PC-9 (cell line): ENCODE results near the gene BTBD19. TPM values are rescaled to one million over a fixed set of nuclear protein-coding genes. Genes with fewer than 3 reads are reported as not detected.

Experiments used
- BruUV-seq: library from RNA; stranded (reverse); fragments of 400-500 nt; replicated peaks from 2 replicates; lab custom pipeline; 2021; lab: Mats Ljungman, UMichigan
- CTCF ChIA-PET: fragments of 300-600 bp; sonication (Branson Sonifier 250); formaldehyde crosslinking; loops from one replicate; lab custom pipeline; 2022; ENCODE audit warnings: antibody characterized with exemption; lab: Charles Lee
- POLR2A ChIA-PET: fragments of 300-600 bp; sonication (Branson Sonifier 250); formaldehyde crosslinking; loops from one replicate; lab custom pipeline; 2022; ENCODE audit warnings: antibody characterized with exemption; ENCODE audit not compliant: unreplicated experiment; lab: Charles Lee
- DNase-seq, 2 experiments: peaks; one replicate each; pipeline versions ENCODE4 v3.0.0 to v3.0.0-alpha.2; 2015 to 2022; ENCODE audit warnings: mixed read lengths in 1 of 2
- H2AFZ ChIP-seq: fragments of 200-600 bp; sonication (generic); 2 replicates; pipeline ENCODE4 v1.8.1; 2017; ENCODE audit warnings: antibody characterized with exemption
- H3F3A ChIP-seq: fragments of 200-600 bp; sonication (generic); 2 replicates; pipeline ENCODE4 v1.8.1; 2017; ENCODE audit warnings: antibody characterized with exemption, mild to moderate bottlenecking, low read depth; ENCODE audit not compliant: insufficient read depth
- H3K27ac ChIP-seq: fragments of 200-600 bp; sonication (generic); 2 replicates; pipeline ENCODE4 v1.6.1; 2016; ENCODE audit warnings: mixed run types
- H3K27me3 ChIP-seq: fragments of 200-600 bp; sonication (generic); 2 replicates; pipeline ENCODE4 v1.6.1; 2016; ENCODE audit warnings: low read depth, mixed run types; ENCODE audit not compliant: insufficient read depth
- H3K36me3 ChIP-seq: fragments of 200-600 bp; sonication (generic); 2 replicates; pipeline ENCODE4 v1.6.1; 2016; ENCODE audit warnings: low read depth, mixed run types
- H3K4me1 ChIP-seq: fragments of 200-600 bp; sonication (generic); replicated peaks from 2 replicates; pipeline ENCODE4 v1.6.1; 2016; ENCODE audit warnings: mixed run types; ENCODE audit not compliant: insufficient read depth
- H3K4me2 ChIP-seq: fragments of 200-600 bp; sonication (generic); 2 replicates; pipeline ENCODE4 v1.6.1; 2017; ENCODE audit warnings: mixed run types
- H3K4me3 ChIP-seq: fragments of 200-600 bp; sonication (generic); 2 replicates; pipeline ENCODE4 v1.6.1; 2016; ENCODE audit warnings: mixed run types
- H3K79me2 ChIP-seq: fragments of 200-600 bp; sonication (generic); 2 replicates; pipeline ENCODE4 v1.6.1; 2017; ENCODE audit warnings: low read depth, mixed run types
- H3K9me2 ChIP-seq: fragments of 200-600 bp; sonication (generic); 2 replicates; pipeline ENCODE4 v1.8.1; 2017; ENCODE audit warnings: mild to moderate bottlenecking; ENCODE audit not compliant: insufficient read depth
- H3K9me3 ChIP-seq: fragments of 200-600 bp; sonication (generic); 2 replicates; pipeline ENCODE4 v1.8.1; 2016; ENCODE audit warnings: low read depth; ENCODE audit not compliant: insufficient read depth
- H4K20me1 ChIP-seq: fragments of 200-600 bp; sonication (generic); 2 replicates; pipeline ENCODE4 v1.8.1; 2017; ENCODE audit not compliant: insufficient read depth
- EZH2 ChIP-seq: fragments of 200-600 bp; sonication (generic); IDR thresholded peaks from 2 replicates; pipeline ENCODE4 v1.8.0; 2017; ENCODE audit warnings: antibody characterized with exemption, low read depth
- intact Hi-C: fragments of 100-400 bp; cut with micrococcal nuclease; formaldehyde crosslinking; loops from one replicate; pipeline ENCODE4 v1.10.0; 2022; ENCODE audit not compliant: unreplicated experiment
- total RNA-seq: library from RNA; stranded (reverse); gene quantifications from 2 replicates; pipeline ENCODE4 v1.2.3, GENCODE V29; 2021
- TF ChIP-seq, protein P1 (sequence below): fragments of 200-600 bp; sonication (generic); conservative IDR thresholded peaks from 2 replicates; pipeline ENCODE4 v1.6.1; 2017; ENCODE audit warnings: mixed run types, antibody characterized with exemption, mild to moderate bottlenecking, moderate library complexity

The BTBD19 gene
- total RNA-seq, 1 experiment from 2014 or later, result 6.2 TPM

DNA sequence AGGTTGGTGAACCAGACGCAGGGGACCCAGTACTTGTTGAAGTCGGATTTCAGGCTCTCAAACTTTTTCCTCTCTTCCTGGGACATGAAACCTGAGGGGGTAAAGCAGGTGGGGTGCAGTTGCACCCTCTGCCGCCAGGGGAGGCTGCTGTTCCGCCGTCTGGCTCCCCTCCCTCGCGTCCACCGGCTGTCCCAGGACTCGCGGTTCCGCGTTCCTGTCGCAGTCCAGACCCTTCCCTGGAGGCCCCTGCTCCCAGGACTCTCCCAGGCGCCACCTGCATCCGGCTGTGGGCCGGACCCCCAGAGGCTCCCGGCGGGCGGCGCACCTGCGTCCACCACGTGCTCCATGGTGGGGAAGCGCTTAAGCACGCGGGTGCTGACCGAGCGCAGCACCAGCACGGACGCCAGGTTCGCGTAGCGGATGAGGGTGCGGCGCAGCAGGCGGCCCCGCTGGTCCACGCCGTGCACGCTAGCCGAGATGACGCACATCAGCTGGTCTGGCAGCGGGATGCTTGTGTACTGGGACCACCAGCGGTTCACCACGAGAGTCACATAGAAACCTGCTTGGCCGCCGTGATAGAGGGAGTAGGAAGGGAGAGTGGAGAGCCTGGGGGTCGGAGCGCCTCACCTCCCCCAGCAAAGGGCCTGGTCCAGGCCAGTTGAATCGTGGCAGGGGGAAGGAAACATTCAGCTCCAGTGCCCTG lies 22.0 kb upstream of the BTBD19 start:
- Histone ChIP-seq H3K9me2 (no peaks in the 10 kb centered on the region), H3F3A (peaks cover 24% of the 10 kb centered on the region), H3K4me1 (no peaks in the 10 kb centered on the region), H3K4me2 (peak overlapping the region; percentile 63), H4K20me1 (no peaks in the 10 kb centered on the region), H3K27ac (no peak overlapping the region), H3K9me3 (no peaks in the 10 kb centered on the region), H3K36me3 (peaks cover 4% of the 10 kb centered on the region; the same call in 1 of the 2 replicates), H3K4me3 (peak overlapping the region; percentile 16; the same call in 1 of the 2 replicates), H3K27me3 (no peaks in the 10 kb centered on the region), H2AFZ (peak overlapping the region; percentile 37; the same call in 1 of the 2 replicates), H3K79me2 (no peaks in the 10 kb centered on the region)
- intact Hi-C loops, result no loop called here
- TF ChIP-seq EZH2, result no peak
- TF ChIP-seq, protein P1, sequence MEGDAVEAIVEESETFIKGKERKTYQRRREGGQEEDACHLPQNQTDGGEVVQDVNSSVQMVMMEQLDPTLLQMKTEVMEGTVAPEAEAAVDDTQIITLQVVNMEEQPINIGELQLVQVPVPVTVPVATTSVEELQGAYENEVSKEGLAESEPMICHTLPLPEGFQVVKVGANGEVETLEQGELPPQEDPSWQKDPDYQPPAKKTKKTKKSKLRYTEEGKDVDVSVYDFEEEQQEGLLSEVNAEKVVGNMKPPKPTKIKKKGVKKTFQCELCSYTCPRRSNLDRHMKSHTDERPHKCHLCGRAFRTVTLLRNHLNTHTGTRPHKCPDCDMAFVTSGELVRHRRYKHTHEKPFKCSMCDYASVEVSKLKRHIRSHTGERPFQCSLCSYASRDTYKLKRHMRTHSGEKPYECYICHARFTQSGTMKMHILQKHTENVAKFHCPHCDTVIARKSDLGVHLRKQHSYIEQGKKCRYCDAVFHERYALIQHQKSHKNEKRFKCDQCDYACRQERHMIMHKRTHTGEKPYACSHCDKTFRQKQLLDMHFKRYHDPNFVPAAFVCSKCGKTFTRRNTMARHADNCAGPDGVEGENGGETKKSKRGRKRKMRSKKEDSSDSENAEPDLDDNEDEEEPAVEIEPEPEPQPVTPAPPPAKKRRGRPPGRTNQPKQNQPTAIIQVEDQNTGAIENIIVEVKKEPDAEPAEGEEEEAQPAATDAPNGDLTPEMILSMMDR, result peak; percentile 88
- ChIA-PET POLR2A (interaction anchor here (0.6 kb wide), 1 partner anchor 1437 kb away, joined by 3 read pairs; no protein-coding TSS in a partner anchor), CTCF (interaction anchor here (0.5 to 0.7 kb wide), 2 partner anchors 8 to 316 kb away, joined by 3 to 5 read pairs; no protein-coding TSS in a partner anchor)
- BruUV-seq, result no TSS peak
- DNase-seq, result peak; percentile 43 to 84

DNA sequence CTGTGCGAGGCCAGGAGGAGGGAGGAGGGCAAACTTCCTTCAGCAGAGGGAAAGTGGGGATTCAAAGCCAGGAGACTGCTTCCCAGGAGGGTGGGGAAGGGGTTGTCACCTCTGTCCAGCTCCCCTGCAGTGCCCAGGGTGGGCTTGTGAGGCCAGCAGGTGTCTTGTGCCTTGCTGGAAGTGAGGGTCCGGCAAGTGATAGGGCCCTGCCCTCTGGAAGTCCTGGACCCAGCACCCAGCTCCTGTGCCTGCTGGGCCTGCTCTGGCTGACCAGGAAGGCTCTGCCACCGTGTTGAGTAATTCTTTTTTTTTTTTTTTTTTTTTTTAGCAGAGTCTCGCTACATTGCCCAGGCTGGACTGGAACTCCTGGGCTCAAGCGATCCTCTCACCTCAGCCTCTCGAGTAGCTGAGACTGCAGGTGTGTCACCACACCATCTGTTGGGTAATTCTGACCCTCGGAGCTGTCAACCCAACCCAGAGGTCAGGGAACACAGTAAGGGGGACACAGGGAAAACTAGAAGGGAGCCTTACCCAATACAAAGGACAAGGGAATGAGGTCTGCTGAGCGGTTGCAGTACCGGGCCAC lies 21.4 kb upstream of the BTBD19 start:
- H3K36me3 ChIP-seq, result no peaks in the 10 kb centered on the region; the same call in 1 of the 2 replicates
- no TSS peak for BruUV-seq
- DNase-seq, result no peak
- TF ChIP-seq, protein P1, result no peak
- TF ChIP-seq EZH2, result no peak
- H3K9me3 ChIP-seq, result no peaks in the 10 kb centered on the region
- H3K79me2 ChIP-seq, result no peaks in the 10 kb centered on the region
- no peaks in the 10 kb centered on the region for H3K4me1 ChIP-seq
- H3K4me3 ChIP-seq, result no peak overlapping the region
- no peaks in the 10 kb centered on the region for H3K27me3 ChIP-seq
- H3F3A ChIP-seq, result peaks cover 18% of the 10 kb centered on the region
- H3K4me2 ChIP-seq, result peak overlapping the region; percentile 63; the same call in 1 of the 2 replicates
- ChIA-PET CTCF (interaction anchor here (0.5 to 0.7 kb wide), 2 partner anchors 7 to 315 kb away, joined by 3 to 5 read pairs; no protein-coding TSS in a partner anchor), POLR2A (interaction anchor here (0.6 to 0.7 kb wide), 2 partner anchors 480 to 1437 kb away, joined by 3 to 10 read pairs; no protein-coding TSS in a partner anchor)
- H4K20me1 ChIP-seq, result no peaks in the 10 kb centered on the region
- no peak overlapping the region for H3K27ac ChIP-seq
- H2AFZ ChIP-seq, result no peak overlapping the region
- intact Hi-C loops, result no loop called here
- H3K9me2 ChIP-seq, result no peaks in the 10 kb centered on the region

- H3K4me1 ChIP-seq, result no peaks in the 10 kb centered on the region
- H4K20me1 ChIP-seq, result no peaks in the 10 kb centered on the region
- no peak for TF ChIP-seq EZH2
- TF ChIP-seq, protein P1, result no peak
- H3K9me3 ChIP-seq, result no peaks in the 10 kb centered on the region
- no TSS peak for BruUV-seq
- H3K4me2 ChIP-seq, result no peak overlapping the region
- ChIA-PET CTCF (no interaction called here), POLR2A (interaction anchor here (0.7 kb wide), 1 partner anchor 479 kb away, joined by 10 read pairs; no protein-coding TSS in a partner anchor)
- peaks cover 14% of the 10 kb centered on the region; the same call in 1 of the 2 replicates for H3F3A ChIP-seq
- H2AFZ ChIP-seq, result no peak overlapping the region
- no peak for DNase-seq
- no peak overlapping the region for H3K4me3 ChIP-seq
- H3K36me3 ChIP-seq, result no peaks in the 10 kb centered on the region
- H3K9me2 ChIP-seq, result no peaks in the 10 kb centered on the region
- no peaks in the 10 kb centered on the region for H3K27me3 ChIP-seq
- H3K27ac ChIP-seq, result no peak overlapping the region
- intact Hi-C loops, result no loop called here
- H3K79me2 ChIP-seq, result no peaks in the 10 kb centered on the region
Measured at GRCh38 chr1:44787506-44787905, 20.8 kb upstream of the BTBD19 start.
